ENCODE results near the gene EHD1.
A peak's percentile ranks its signal among the peaks of the same experiment; 100 is the strongest.

Gene EHD1

GRCh38 chr11:64803846-64804345, 74.5 kb downstream of the EHD1 start:
- DNase-seq (ENCODE audit: insufficient read length, low spot score) (no peak), FAIRE-seq (no peak)

GRCh38 chr11:64803158-64803845, 75.1 kb downstream of the EHD1 start, which contains the start of gene MAP4K2:
MAP4K2 (minus strand) TSS chr11:64803214; CDS start chr11:64803149, 65 bp downstream.
- peak; percentile 99 for DNase-seq (ENCODE audit: insufficient read length, low spot score)
- FAIRE-seq, result peak; percentile 90

DNA sequence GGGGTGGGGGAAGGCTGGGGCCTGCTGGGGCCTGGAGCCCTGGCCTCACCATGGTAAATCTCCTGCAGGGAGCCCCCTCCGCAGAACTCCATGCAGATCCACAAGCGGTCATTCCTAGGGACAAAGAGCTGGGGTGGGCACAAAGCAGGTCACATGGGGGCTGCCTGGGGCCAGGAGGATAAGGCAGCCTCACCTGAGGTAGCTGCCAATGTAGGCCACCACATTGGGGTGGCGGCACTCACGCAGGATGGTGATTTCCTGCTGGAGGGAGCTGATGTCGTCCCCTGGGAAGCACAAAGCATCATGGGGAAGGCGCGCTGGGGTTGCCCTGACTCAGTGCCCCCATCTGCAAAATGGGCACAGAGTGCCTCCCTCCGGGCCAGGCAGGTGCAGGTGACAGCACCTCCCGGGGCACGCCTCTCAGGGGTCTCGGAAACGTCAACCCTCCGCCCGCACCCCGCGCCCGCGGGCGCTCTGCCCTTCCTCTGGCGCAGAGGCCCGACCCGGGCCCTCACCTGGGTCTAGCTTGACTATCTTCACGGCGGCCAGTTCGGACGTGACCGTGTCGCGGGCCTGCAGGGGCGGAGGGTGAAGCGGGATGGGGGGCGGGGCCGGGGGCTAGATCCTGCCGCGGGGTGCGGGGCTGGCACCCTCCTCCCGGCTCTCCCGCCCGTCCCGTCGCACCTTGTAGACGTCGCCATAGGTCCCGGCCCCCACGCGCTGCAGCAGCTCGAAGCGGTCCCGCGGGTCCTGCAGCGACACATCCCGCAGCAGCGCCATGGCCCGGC, 75.9 kb downstream of the EHD1 start:
- peak; percentile 80 for FAIRE-seq

More for the DNA sequence above, 75.9 kb downstream of the EHD1 start:
- peak; percentile 65 for DNase-seq (ENCODE audit: insufficient read length, low spot score)
